Measurements from ENCODE around the gene ABI3BP.

ABI3BP gene

GRCh38 chr3:100966807-100967206, 26.4 kb downstream of the ABI3BP start:
- TF ChIP-seq CTCF (IDR thresholded peaks at IDR 0.05; ENCODE audit: control insufficient read depth, extremely low read depth, insufficient read depth), result no peak
- no peak for DNase-seq (ENCODE audit: low read depth)
- no peak overlapping the region for H3K4me3 ChIP-seq (ENCODE audit: low read depth, low read length)

GRCh38 chr3:100966049-100966491, 27.2 kb downstream of the ABI3BP start:
- no peak for TF ChIP-seq CTCF (IDR thresholded peaks at IDR 0.05; ENCODE audit: control insufficient read depth, extremely low read depth, insufficient read depth)
- no peak overlapping the region for H3K4me3 ChIP-seq (ENCODE audit: low read depth, low read length)
- DNase-seq (ENCODE audit: low read depth), result no peak

- DNase-seq (ENCODE audit: low read depth), result no peak
- H3K4me3 ChIP-seq (ENCODE audit: low read depth, low read length), result no peak overlapping the region
- no peak for TF ChIP-seq CTCF (IDR thresholded peaks at IDR 0.05; ENCODE audit: control insufficient read depth, extremely low read depth, insufficient read depth)
Observed at GRCh38 chr3:100963041-100963440, 30.2 kb downstream of the ABI3BP start.

DNA sequence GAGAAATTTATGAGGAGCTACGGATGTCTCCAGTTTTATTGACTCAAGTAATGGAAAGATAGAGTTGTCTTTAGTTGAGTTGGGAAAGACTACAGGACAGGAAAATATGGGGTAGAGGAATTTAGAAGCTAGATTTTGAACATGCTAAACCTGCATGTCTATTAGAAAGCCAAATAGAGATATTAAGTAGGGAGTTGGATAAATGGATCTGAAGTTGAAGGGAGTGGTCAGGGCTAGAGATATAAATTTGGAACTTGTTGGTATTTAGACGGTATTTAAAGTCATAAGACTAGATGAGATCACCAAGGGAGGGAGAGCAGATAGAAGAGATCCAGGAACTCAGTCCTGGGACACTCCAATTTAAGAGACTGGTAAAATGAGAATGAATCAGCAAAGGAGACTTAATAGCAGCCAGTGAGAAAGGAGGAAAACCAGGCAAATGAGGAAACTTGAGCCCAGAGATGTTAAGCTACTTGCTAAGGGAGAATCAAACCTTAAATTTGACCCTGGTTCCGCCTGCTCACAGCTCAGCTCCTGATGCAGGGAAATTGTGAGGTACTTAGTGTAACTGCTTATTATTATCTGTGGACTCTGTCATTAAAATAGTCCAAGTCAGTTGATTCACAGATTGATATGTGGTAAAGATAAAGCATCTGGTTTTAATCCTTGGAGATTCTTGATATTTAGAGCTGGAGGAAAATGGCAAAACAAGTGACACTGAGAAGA, 35.8 kb downstream of the ABI3BP start:
- H3K4me3 ChIP-seq (ENCODE audit: low read depth, low read length), result no peak overlapping the region
- no peak for TF ChIP-seq CTCF (IDR thresholded peaks at IDR 0.05; ENCODE audit: control insufficient read depth, extremely low read depth, insufficient read depth)
- DNase-seq (ENCODE audit: low read depth), result no peak

DNA sequence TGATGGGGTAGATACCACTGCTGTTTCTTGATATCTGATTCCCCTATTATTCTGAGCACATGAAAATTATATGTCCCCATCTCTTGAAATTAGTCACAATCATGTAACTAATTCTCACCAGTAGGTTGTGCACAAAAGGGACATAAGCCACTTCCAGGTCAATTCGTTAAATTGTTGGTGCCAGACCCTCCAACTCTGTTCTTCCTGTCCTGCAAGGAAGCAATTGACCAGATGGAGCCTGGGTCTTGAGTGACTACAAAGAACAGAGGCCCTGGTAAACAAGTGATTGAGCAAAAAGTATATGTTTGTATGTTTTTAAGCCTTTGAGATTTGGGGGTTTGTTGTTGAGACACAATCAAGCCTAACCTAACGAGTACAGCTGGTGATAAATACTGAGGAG, 36.9 kb downstream of the ABI3BP start:
- H3K4me3 ChIP-seq (ENCODE audit: low read depth, low read length), result no peak overlapping the region
- no peak for TF ChIP-seq CTCF (IDR thresholded peaks at IDR 0.05; ENCODE audit: control insufficient read depth, extremely low read depth, insufficient read depth)

GRCh38 chr3:100954990-100955389, 38.2 kb downstream of the ABI3BP start:
- TF ChIP-seq CTCF (IDR thresholded peaks at IDR 0.05; ENCODE audit: control insufficient read depth, extremely low read depth, insufficient read depth), result no peak
- no peak for DNase-seq (ENCODE audit: low read depth)
- H3K4me3 ChIP-seq (ENCODE audit: low read depth, low read length), result no peak overlapping the region

More for the DNA sequence above, 36.9 kb downstream of the ABI3BP start:
- no peak for DNase-seq (ENCODE audit: low read depth)
